Measurements from ENCODE around the gene TRAT1.

Gene TRAT1

DNA sequence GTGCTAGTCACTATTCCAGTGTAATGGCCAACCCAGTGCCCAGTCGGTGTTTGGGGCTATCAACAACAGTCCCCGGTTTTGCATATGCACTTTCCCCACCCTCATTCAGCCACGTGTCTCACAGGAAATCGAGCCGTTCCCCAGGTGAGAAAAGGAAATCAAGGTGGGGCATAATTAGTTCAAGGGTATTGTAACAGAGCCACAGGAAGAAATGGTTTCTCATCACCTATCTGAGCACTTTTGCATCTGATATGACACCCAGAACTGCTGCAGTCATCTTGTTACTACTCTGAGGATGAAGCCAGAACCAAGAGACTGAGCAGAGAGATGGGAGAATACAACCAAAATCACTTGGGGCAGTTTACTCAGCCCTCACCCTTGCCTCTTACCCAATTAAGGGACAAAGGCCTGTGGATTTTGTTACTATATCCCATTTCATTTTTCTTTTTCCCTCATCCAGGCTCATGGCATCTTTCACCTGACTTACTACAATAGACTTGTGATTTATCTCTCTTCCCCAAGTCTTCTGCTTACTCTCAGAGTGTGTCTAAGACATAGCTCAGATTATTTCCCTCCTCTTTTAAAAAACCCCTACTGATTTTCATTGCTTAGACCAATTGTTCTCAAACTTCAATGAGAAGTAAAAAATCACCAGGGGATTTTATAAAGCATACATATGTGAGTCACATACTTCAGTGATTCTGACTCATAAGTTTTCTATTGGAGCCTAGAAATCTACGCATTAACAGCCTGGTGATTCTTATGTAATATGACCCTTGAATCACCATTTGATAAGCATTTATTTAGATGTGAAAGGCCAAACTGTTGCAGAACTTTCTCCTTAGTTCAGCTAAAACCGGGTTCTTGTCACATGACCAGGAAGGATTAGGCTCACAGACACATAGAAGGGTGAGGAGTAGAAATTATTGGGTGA, 40.5 kb downstream of the TRAT1 start:
- peak; percentile 71 for DNase-seq

- DNase-seq = no peak
Measured at GRCh38 chr3:108863799-108864135, 41.2 kb downstream of the TRAT1 start.

GRCh38 chr3:108877901-108878300, 55.3 kb downstream of the TRAT1 start:
- DNase-seq = no peak

DNA sequence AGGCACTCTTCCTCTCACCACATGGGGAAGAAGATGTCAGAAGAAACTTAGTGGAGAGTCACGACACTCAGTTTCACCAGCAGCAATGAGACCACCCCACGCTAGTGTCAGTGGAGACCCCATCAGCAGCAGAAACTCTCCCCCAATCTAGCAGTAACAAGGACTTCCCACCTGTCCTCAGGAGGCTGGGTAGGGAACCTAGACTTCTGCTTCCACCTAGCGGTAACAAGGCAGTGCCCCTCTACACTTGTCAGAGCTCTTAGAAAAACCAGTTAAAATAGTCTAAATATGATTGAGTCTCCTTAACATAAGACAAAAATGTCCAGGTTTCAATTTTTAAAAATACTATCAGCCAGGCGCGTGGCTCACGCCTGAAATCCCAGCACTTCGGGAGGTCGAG, 57.3 kb downstream of the TRAT1 start:
- DNase-seq = no peak

DNA sequence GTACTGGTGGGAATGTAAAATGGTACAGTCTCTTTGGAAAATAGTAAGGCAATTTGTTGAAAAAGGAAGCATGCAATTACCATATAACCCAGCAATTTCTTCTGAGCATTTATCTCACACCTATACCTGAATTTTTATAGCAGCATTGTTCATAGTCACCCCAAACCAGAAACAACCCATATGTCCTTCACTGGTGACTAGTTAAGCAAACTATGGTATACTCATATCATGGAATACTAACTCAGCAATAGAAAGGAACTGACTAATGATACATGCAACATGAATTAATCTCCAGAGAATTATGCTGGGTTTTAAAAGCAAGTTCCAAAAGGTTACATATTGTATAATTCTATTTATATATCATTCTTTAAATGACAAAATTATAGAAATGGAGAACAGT, 60.2 kb downstream of the TRAT1 start:
- DNase-seq = no peak

GRCh38 chr3:108883373-108883772, 60.8 kb downstream of the TRAT1 start:
- DNase-seq = no peak

DNA sequence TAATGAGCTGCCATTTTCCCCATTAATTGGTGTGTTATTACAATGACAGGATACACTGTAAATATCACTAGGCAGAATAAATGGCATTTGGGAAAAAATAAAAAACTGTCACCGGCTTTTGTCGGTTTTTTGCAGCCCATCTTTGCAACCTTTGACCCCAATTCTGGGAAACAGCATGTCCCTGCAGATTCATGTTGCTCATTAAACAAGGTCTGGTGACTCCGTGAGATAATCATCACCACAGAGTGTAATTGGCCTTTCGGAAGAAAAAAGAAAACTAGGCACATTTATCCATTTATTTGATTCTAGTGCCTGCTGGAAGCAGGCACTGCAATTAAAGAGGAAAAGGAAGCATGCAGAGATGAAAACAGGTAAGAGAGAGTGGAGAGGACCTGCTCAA, 64.5 kb downstream of the TRAT1 start:
- DNase-seq = no peak

DNA sequence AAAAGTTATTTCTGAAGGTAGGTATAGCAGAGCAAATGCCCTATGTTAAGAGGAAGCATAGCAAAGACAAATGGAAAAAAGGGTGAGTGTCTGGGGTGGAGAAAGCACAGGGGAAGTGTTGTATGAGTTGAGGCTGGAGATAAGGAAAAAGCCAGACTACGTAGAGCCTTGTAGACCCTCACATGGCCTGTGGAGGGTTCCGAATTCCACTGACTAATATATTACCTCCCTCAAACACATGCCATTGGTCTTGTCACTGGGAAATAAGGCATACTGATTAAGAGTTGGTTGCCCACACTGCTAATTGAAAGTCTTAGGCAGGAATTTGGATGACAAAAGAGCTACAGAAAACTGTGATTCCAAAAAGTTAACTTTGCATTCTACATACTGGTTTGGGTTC, 65.2 kb downstream of the TRAT1 start:
- no peak for DNase-seq

DNA sequence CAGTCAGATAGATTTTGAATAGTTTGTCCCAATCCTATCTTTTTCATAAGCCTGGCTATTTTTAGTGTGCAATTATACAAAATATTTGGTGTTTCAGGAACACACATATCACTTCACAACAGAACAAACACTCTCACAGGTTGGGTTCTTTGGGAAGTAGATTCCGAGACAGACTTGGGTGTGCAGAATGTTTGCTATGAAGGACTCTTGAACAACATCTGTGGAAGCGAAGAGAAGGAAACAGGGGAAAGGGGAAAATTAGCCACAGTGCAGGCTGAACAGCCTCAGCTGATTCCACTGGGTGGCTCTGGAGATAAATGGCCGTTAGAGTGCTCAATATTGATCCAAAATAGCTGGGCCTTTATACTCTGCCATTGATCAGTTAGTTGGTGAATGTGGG, 69.2 kb downstream of the TRAT1 start:
- DNase-seq = no peak

- DNase-seq = no peak
Measured at GRCh38 chr3:108894981-108895380, 72.4 kb downstream of the TRAT1 start.

DNA sequence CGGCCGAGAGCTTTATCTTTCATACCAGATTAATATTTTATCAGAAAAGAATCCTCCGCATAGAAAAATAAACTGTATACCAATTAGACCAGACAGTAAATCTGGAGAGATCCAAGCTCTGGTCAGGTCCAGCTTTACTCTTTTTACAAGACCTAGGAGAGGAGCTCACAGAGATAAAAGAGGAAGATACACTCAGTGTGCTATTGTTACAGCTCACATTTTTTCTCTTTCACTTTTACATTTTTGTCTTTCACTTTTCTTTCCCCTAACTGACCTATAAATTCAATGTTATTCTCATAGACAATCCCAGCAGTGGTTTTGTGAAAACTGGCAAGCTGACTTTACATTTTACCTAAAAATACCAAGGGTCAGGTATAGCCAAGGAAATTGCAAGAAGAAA, 75.3 kb downstream of the TRAT1 start:
- no peak for DNase-seq

DNA sequence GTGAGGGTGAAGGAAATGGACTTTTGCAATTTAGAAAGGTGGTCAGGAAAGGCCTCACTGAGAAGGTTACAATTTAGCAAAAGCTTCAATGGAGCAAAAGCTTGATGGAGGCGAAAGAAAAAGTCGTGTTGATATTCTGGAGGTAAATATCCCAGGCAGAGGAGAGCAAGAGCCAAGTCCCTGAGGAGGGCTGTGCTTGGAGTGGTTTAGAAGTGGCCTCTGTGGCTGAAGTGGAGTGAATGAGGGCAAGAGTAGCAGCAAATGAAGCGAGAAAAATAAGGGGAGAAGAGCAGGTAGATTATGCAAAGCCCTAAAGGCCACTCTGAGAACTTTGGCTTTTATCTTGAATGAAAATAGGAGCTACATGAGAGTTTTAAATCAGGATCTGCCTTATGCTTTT, 76.9 kb downstream of the TRAT1 start:
- no peak for DNase-seq

Data from fibroblast of skin of right biceps (primary cell).